ENCODE results near the gene CAPN15. TPM values are rescaled to one million over a fixed set of nuclear protein-coding genes. Genes with fewer than 3 reads are reported as not detected.
"Not testable (repeated sequence)": the region's sequence is repeated elsewhere in the genome, so short reads cannot be mapped to it uniquely, and the experiment has no call there.

The CAPN15 gene
- total RNA-seq, 1 donor from 2014 or later = 56.1 TPM

GRCh38 chr16:503150-504071 lies 24.1 kb upstream of the CAPN15 start:
- peaks cover 7% of the 10 kb centered on the region for H3K9me3 Mint-ChIP-seq (ENCODE audit: unreplicated experiment)

GRCh38 chr16:505479-506245 lies 21.9 kb upstream of the CAPN15 start:
- TF ChIP-seq CTCF (IDR thresholded peaks at IDR 0.05; ENCODE audit: partially characterized antibody, unreplicated experiment) = no peak
- peaks cover 14% of the 10 kb centered on the region for H3K9me3 Mint-ChIP-seq (ENCODE audit: unreplicated experiment)
- no peak for DNase-seq
- H3K27ac Mint-ChIP-seq (ENCODE audit: unreplicated experiment) = peak overlapping the region; percentile 33
- H3K27me3 Mint-ChIP-seq (ENCODE audit: unreplicated experiment) = peaks cover 16% of the 10 kb centered on the region
- H3K36me3 Mint-ChIP-seq (ENCODE audit: unreplicated experiment) = peaks cover 4% of the 10 kb centered on the region
- H3K4me3 Mint-ChIP-seq (ENCODE audit: unreplicated experiment) = peak overlapping the region; percentile 49
- peaks cover 29% of the 10 kb centered on the region for H3K4me1 Mint-ChIP-seq (ENCODE audit: low read depth, unreplicated experiment)

More at GRCh38 chr16:503150-504071, 24.1 kb upstream of the CAPN15 start:
- DNase-seq = no peak
- Mint-ChIP-seq H3K4me3 (ENCODE audit: unreplicated experiment) (no peak overlapping the region), H3K36me3 (ENCODE audit: unreplicated experiment) (no peaks in the 10 kb centered on the region), H3K4me1 (ENCODE audit: low read depth, unreplicated experiment) (peaks cover 26% of the 10 kb centered on the region), H3K27ac (ENCODE audit: unreplicated experiment) (no peak overlapping the region), H3K27me3 (ENCODE audit: unreplicated experiment) (peaks cover 14% of the 10 kb centered on the region)
- TF ChIP-seq CTCF (IDR thresholded peaks at IDR 0.05; ENCODE audit: partially characterized antibody, unreplicated experiment) = no peak

GRCh38 chr16:506246-506546 lies 21.3 kb upstream of the CAPN15 start:
- peak overlapping the region; percentile 55 for H3K27ac Mint-ChIP-seq (ENCODE audit: unreplicated experiment)
- peaks cover 14% of the 10 kb centered on the region for H3K9me3 Mint-ChIP-seq (ENCODE audit: unreplicated experiment)
- no peak for TF ChIP-seq CTCF (IDR thresholded peaks at IDR 0.05; ENCODE audit: partially characterized antibody, unreplicated experiment)
- peaks cover 4% of the 10 kb centered on the region for H3K36me3 Mint-ChIP-seq (ENCODE audit: unreplicated experiment)
- peaks cover 13% of the 10 kb centered on the region for H3K27me3 Mint-ChIP-seq (ENCODE audit: unreplicated experiment)
- H3K4me1 Mint-ChIP-seq (ENCODE audit: low read depth, unreplicated experiment) = peaks cover 25% of the 10 kb centered on the region
- H3K4me3 Mint-ChIP-seq (ENCODE audit: unreplicated experiment) = no peak overlapping the region
- no peak for DNase-seq

GRCh38 chr16:507527-507926 lies 20.0 kb upstream of the CAPN15 start:
- Mint-ChIP-seq H3K9me3 (ENCODE audit: unreplicated experiment) (peaks cover 14% of the 10 kb centered on the region), H3K27me3 (ENCODE audit: unreplicated experiment) (peaks cover 13% of the 10 kb centered on the region), H3K27ac (ENCODE audit: unreplicated experiment) (peak overlapping the region; percentile 96), H3K4me3 (ENCODE audit: unreplicated experiment) (peak overlapping the region; percentile 52), H3K4me1 (ENCODE audit: low read depth, unreplicated experiment) (peaks cover 25% of the 10 kb centered on the region)
- not testable (repeated sequence) for DNase-seq; H3K36me3 Mint-ChIP-seq (ENCODE audit: unreplicated experiment)

- DNase-seq = no peak
- Mint-ChIP-seq H3K36me3 (ENCODE audit: unreplicated experiment) (peaks cover 4% of the 10 kb centered on the region), H3K4me1 (ENCODE audit: low read depth, unreplicated experiment) (peaks cover 27% of the 10 kb centered on the region), H3K9me3 (ENCODE audit: unreplicated experiment) (peaks cover 14% of the 10 kb centered on the region), H3K27me3 (ENCODE audit: unreplicated experiment) (peaks cover 10% of the 10 kb centered on the region), H3K4me3 (ENCODE audit: unreplicated experiment) (peak overlapping the region; percentile 52), H3K27ac (ENCODE audit: unreplicated experiment) (peak overlapping the region; percentile 96)
- no peak for TF ChIP-seq CTCF (IDR thresholded peaks at IDR 0.05; ENCODE audit: partially characterized antibody, unreplicated experiment)
Observed at GRCh38 chr16:507996-508395, 19.5 kb upstream of the CAPN15 start.
